ENCODE results near the gene ZNF783. TPM values are rescaled to one million over a fixed set of nuclear protein-coding genes. Genes with fewer than 3 reads are reported as not detected.
"Not testable (repeated sequence)": the region's sequence is repeated elsewhere in the genome, so short reads cannot be mapped to it uniquely, and the experiment has no call there.

Gene ZNF783
- total and polyA plus RNA-seq, 9 donors = 5.5 to 27.6 (median 17.0) TPM

DNA sequence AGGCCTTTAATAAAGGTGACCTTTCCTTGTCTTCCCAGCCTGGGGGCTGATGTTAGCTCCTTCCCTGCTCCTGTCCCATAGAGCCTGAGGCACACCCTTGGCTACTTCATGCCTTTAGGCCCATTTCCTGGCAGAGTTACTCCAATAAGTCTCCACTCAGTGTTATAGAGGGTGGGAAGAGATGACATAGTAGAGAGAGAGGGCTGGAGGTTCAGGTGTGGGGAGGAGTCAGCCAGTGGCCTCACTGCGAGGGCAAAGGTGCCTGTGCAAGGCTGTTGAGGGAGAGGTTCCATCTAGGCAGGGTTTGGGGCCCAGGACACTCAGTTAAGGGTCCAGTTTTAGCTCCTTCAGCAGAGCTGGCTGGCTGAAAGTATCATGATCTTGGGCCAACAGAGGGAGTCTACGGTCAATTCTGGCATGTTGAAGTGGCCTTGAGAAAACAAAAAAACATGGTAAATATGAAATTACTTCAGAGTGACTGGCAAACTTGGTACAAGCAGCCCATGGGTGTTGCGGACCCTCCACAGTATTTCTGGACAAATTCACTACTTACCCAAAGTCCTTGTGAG lies 67.9 kb downstream of the ZNF783 start:
- intact Hi-C loops (cut with DNase I) = no loop called here
- DNase-seq = no peak
- 66 to 74% (median 67%) methylated on average over 3 of the region's 3 CpGs for WGBS, 3 donors
- Histone ChIP-seq H3K4me1 (ENCODE audit: insufficient read depth) (no peaks in the 10 kb centered on the region), H3K27me3 (no peaks in the 10 kb centered on the region), H3K36me3 (no peaks in the 10 kb centered on the region), H3K9me3 (no peaks in the 10 kb centered on the region), H3K27ac (no peak overlapping the region), H3K4me3 (no peak overlapping the region)
- TF ChIP-seq, protein P1, sequence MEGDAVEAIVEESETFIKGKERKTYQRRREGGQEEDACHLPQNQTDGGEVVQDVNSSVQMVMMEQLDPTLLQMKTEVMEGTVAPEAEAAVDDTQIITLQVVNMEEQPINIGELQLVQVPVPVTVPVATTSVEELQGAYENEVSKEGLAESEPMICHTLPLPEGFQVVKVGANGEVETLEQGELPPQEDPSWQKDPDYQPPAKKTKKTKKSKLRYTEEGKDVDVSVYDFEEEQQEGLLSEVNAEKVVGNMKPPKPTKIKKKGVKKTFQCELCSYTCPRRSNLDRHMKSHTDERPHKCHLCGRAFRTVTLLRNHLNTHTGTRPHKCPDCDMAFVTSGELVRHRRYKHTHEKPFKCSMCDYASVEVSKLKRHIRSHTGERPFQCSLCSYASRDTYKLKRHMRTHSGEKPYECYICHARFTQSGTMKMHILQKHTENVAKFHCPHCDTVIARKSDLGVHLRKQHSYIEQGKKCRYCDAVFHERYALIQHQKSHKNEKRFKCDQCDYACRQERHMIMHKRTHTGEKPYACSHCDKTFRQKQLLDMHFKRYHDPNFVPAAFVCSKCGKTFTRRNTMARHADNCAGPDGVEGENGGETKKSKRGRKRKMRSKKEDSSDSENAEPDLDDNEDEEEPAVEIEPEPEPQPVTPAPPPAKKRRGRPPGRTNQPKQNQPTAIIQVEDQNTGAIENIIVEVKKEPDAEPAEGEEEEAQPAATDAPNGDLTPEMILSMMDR (IDR thresholded peaks at IDR 0.05) = no peak
- TF ChIP-seq POLR2A (IDR thresholded peaks at IDR 0.05) (no peak), EP300 (IDR thresholded peaks at IDR 0.05) (no peak)

DNA sequence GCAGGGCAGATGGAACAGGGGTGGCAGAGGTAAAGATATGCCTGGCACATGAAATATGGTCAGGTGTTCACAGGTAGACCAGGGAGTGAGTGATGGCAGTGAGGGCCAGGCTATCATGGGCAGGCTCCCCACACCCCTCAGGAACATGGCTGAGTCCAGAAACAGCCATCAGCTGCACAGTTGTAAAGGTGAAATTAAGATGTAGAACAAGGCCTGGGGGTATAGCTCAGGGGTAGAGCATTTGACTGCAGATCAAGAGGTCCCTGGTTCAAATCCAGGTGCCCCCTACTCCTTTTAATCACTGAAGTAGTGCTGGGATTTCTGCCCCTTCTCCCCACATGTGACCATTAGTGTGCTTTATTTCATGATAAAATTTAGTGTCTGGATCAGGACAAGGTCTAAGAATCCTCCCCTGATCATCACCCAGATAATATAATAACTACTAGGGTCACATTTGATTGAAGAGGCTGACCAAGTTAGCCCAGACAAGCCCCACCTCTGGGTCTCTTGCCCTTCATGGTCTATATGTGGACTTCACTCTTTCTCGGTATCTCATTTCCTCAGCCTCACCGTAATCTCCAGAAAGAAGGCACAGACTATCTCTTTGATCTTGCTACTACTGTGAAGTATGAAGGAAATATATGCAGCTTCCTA lies 69.0 kb downstream of the ZNF783 start:
- 85 to 91% (median 88%) methylated on average over 2 of the region's 2 CpGs for WGBS, 3 donors
- Histone ChIP-seq H3K4me1 (ENCODE audit: insufficient read depth) (no peaks in the 10 kb centered on the region), H3K27ac (no peak overlapping the region), H3K9me3 (no peaks in the 10 kb centered on the region), H3K27me3 (no peaks in the 10 kb centered on the region), H3K36me3 (no peaks in the 10 kb centered on the region), H3K4me3 (no peak overlapping the region)
- no peak for DNase-seq
- TF ChIP-seq POLR2A (IDR thresholded peaks at IDR 0.05) (no peak), EP300 (IDR thresholded peaks at IDR 0.05) (no peak)
- TF ChIP-seq, protein P1 (IDR thresholded peaks at IDR 0.05) = no peak
- intact Hi-C loops (cut with DNase I) = no loop called here

DNA sequence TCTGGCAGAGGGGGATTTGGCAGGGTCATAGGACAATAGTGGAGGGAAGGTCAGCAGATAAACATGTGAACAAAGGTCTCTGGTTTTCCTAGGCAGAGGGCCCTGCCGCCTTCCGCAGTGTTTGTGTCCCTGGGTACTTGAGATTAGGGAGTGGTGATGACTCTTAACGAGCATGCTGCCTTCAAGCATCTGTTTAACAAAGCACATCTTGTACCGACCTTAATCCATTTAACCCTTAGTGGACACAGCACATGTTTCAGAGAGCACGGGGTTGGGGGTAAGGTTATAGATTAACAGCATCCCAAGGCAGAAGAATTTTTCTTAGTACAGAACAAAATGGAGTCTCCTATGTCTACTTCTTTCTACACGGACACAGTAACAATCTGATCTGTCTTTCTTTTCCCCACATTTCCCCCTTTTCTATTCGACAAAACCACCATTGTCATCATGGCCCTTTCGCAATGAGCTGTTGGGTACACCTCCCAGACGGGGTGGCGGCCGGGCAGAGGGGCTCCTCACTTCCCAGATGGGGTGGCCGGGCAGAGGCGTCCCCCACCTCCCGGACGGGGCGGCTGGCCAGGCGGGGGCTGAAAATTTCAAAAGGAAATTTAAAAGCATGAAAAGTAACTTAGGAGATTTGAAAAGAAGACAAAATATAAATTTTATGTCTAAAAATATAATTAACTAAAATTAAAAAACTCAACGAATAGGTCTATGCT lies 70.8 kb downstream of the ZNF783 start:
- H3K4me1 ChIP-seq (ENCODE audit: insufficient read depth); H3K27me3 ChIP-seq; DNase-seq; H3K4me3 ChIP-seq; H3K27ac ChIP-seq; H3K36me3 ChIP-seq; H3K9me3 ChIP-seq; intact Hi-C loops (cut with DNase I): not testable (repeated sequence)
- WGBS, 3 donors = 74 to 85% (median 76%) methylated on average over 16 to 18 of the region's 18 CpGs

DNA sequence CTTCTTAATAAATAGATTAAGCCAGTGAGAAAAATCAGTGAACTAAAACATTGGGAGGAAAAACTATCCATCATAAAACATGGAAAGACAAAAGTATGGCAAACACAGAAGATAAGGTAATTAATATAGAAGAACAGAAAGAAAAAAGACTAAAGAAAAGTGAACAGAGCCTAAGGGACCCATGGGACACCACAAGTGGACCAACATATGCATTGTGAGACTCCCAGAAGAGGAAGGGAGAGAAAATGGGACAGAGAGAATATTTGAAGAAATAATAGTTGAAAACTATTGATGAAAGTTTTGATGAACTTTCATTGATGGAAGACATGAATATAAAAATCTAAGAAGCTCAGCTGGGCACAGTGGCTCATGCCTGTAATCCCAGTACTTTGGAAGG lies 71.3 kb downstream of the ZNF783 start:
- TF ChIP-seq EP300 (IDR thresholded peaks at IDR 0.05) (no peak), POLR2A (IDR thresholded peaks at IDR 0.05) (no peak)
- TF ChIP-seq, protein P1 (IDR thresholded peaks at IDR 0.05) = no peak
- H3K4me1 ChIP-seq (ENCODE audit: insufficient read depth) = no peaks in the 10 kb centered on the region
- DNase-seq = no peak
- H3K27ac ChIP-seq = no peak overlapping the region
- intact Hi-C loops (cut with DNase I) = no loop called here
- H3K27me3 ChIP-seq = no peaks in the 10 kb centered on the region
- H3K36me3 ChIP-seq = no peaks in the 10 kb centered on the region
- H3K9me3 ChIP-seq = peaks cover 0 to 3% of the 10 kb centered on the region in 2 donors
- no peak overlapping the region for H3K4me3 ChIP-seq

DNA sequence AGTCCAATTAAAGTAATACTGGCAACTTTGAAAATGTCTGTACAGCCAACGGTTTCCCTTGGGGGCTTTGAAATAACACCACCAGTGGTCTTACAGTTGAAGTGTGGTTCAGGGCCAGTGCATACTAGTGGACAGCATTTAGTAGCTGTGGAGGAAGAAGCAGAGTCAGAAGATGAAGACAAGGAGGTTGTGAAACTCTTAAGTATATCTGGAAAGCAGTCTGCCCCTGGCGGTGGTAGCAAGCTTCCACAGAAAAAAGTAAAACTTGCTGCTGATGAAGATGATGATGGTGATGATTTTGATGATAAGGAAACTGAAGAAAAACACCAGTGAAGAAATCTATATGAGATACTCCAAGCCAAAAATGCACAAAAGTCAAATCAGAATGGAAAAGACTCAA lies 72.2 kb downstream of the ZNF783 start:
- WGBS, 3 donors = 76 to 88% (median 76%) methylated on average over 2 of the region's 2 CpGs
- no peak for TF ChIP-seq EP300 (IDR thresholded peaks at IDR 0.05)
- TF ChIP-seq, protein P1 (IDR thresholded peaks at IDR 0.05) = no peak
- intact Hi-C loops (cut with DNase I) = no loop called here

More for the DNA sequence above, 72.2 kb downstream of the ZNF783 start:
- Histone ChIP-seq H3K9me3 (peaks cover 0 to 3% of the 10 kb centered on the region in 2 donors), H3K4me3 (no peak overlapping the region), H3K36me3 (no peaks in the 10 kb centered on the region), H3K27me3 (no peaks in the 10 kb centered on the region), H3K27ac (no peak overlapping the region), H3K4me1 (ENCODE audit: insufficient read depth) (no peaks in the 10 kb centered on the region)
- DNase-seq = no peak

Measured in ovary (tissue), 9 donors.